Measurements from ENCODE around the gene LHFPL6.

DNA sequence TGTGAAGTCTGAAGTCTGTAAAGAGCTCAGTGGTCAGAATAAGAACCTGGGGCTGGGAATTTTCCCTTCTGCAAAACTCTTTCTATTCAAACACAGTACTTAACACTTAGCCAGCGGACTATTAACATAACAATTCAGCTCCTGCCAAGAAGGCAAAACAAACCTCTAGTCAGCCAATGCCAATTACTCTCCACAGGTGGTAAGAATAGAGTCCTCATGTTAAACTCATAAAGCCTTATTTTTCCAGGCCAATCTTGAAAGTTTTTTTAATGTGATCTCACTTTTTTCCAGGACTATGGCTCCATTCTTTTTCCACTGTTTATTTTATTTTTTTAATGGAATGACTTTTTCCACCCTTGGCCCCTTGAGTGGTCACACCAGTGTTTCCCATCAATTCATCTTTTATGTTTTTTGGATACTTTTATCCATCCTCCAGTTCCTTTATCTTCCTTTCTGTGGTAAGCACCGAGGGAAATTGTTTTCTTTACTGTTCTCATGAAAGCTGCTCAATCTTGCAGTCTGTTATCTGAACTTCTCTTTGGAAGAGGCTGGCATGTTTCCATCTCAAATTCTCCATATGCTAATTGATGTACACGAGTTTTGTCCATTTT, 217.3 kb downstream of the LHFPL6 start:
- TF ChIP-seq, protein P1, sequence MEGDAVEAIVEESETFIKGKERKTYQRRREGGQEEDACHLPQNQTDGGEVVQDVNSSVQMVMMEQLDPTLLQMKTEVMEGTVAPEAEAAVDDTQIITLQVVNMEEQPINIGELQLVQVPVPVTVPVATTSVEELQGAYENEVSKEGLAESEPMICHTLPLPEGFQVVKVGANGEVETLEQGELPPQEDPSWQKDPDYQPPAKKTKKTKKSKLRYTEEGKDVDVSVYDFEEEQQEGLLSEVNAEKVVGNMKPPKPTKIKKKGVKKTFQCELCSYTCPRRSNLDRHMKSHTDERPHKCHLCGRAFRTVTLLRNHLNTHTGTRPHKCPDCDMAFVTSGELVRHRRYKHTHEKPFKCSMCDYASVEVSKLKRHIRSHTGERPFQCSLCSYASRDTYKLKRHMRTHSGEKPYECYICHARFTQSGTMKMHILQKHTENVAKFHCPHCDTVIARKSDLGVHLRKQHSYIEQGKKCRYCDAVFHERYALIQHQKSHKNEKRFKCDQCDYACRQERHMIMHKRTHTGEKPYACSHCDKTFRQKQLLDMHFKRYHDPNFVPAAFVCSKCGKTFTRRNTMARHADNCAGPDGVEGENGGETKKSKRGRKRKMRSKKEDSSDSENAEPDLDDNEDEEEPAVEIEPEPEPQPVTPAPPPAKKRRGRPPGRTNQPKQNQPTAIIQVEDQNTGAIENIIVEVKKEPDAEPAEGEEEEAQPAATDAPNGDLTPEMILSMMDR (IDR thresholded peaks at IDR 0.05): no peak
- TF ChIP-seq POLR2A (IDR thresholded peaks at IDR 0.05): no peak

Data from Peyer's patch (tissue), 4 donors.